Aorta (tissue), 5 donors: Measurements from ENCODE around the gene ETFB. TPM values are rescaled to one million over a fixed set of nuclear protein-coding genes. Genes with fewer than 3 reads are reported as not detected.
A peak's percentile ranks its signal among the peaks of the same experiment; 100 is the strongest.

Experiments
- ATAC-seq: fragments of 200-7000 bp; cut with Tn5 transposase; one replicate; pipeline ENCODE4 v1.9.1; 2022; ENCODE audit warnings: moderate library complexity; ENCODE audit not compliant: low FRiP score
- DNase-seq, 2 donors: peaks; one replicate each; pipeline ENCODE4 v3.0.0-alpha.2; 2020
- H3K27ac ChIP-seq, 2 donors: one replicate each; pipeline ENCODE4 v1.5.1; 2013; ENCODE audit warnings: low read length in 2 of 2, mild to moderate bottlenecking in 2 of 2, moderate library complexity in 2 of 2, control low read depth in 1 of 2, inconsistent platforms in 1 of 2, low read depth in 1 of 2
- H3K27me3 ChIP-seq, 2 donors: one replicate each; pipeline ENCODE4 v1.6.1; 2013; ENCODE audit warnings: control low read depth in 1 of 2, low read length in 1 of 2, mild to moderate bottlenecking in 1 of 2, moderate library complexity in 1 of 2; ENCODE audit not compliant: insufficient read depth in 2 of 2, control insufficient read depth in 1 of 2
- H3K36me3 ChIP-seq, 2 donors: one replicate each; pipeline ENCODE4 v1.6.1; 2013; ENCODE audit warnings: control low read depth in 1 of 2, low read length in 1 of 2, mild to moderate bottlenecking in 1 of 2; ENCODE audit not compliant: insufficient read depth in 2 of 2, control insufficient read depth in 1 of 2
- H3K4me1 ChIP-seq, 2 donors: one replicate each; pipeline ENCODE4 v1.6.1; 2013; ENCODE audit warnings: low read length in 2 of 2, control low read depth in 1 of 2, mild to moderate bottlenecking in 1 of 2, moderate library complexity in 1 of 2; ENCODE audit not compliant: insufficient read depth in 2 of 2, control insufficient read depth in 1 of 2
- H3K4me3 ChIP-seq, 2 donors: one replicate each; pipeline ENCODE4 v1.5.1; 2013; ENCODE audit warnings: low read length in 2 of 2, control low read depth in 1 of 2, mild to moderate bottlenecking in 1 of 2
- H3K9me3 ChIP-seq: one replicate; pipeline ENCODE4 v1.6.1; 2013; ENCODE audit warnings: mild to moderate bottlenecking, low read length; ENCODE audit not compliant: control insufficient read depth
- WGBS, 2 donors: extraction: QIAGEN DNeasy Blood & Tissue Kit; methylation state at CpG; one replicate each; pipeline ENCODE4 v1.1.7; 2013; 5-methylcytosine and 5-hydroxymethylcytosine counted together
- intact Hi-C, 2 donors: fragments of 100-400 bp; cut with DNase I; formaldehyde crosslinking; loops; one replicate each; pipeline versions ENCODE4 v1.14.2 to v1.15.0; 2022
- polyA plus RNA-seq, 2 donors: library from polyadenylated mRNA; stranded (reverse); fragments of 200-250 nt; gene quantifications; one replicate each; pipeline ENCODE4 v1.2.3, GENCODE V29; 2013
- total RNA-seq, 2 donors: library from RNA; stranded (reverse); fragmentation: NEBNext Ultra II Directional; extraction: Animal tissue kit (Norgen Biotek cat#: 25700); gene quantifications; one replicate each; pipeline ENCODE4 v1.2.1, GENCODE V29; 2021
- donor health status: healthy with polysubstance abuse.
- donor health status: Bipolar disorder and iron deficiency.
- donor health status: DM: no; HTN: no; CAD: no.
- donor health status: DM: no; HTN: no; CAD: no.
- donor health status: DM: yes; HTN: yes; CAD: no.

Gene ETFB
- total and polyA plus RNA-seq, 4 donors: 41.5 to 110 (median 73.4) TPM

- ATAC-seq: no peak
Observed at GRCh38 chr19:51359294-51359693, 6.9 kb downstream of the ETFB start.

GRCh38 chr19:51357952-51358351, 8.2 kb downstream of the ETFB start:
- WGBS, 2 donors: 80 to 84% methylated on average over 7 of the region's 7 CpGs
- H3K4me1 ChIP-seq: no peaks in the 10 kb centered on the region
- H3K9me3 ChIP-seq: no peaks in the 10 kb centered on the region
- no peak overlapping the region for H3K4me3 ChIP-seq
- H3K27me3 ChIP-seq: no peaks in the 10 kb centered on the region
- no peak overlapping the region for H3K27ac ChIP-seq
- DNase-seq (no peak), ATAC-seq (no peak)
- intact Hi-C loops: no loop called here
- no peaks in the 10 kb centered on the region for H3K36me3 ChIP-seq

More at GRCh38 chr19:51359294-51359693, 6.9 kb downstream of the ETFB start:
- Histone ChIP-seq H3K4me3 (no peak overlapping the region), H3K4me1 (no peaks in the 10 kb centered on the region), H3K36me3 (no peaks in the 10 kb centered on the region), H3K27me3 (no peaks in the 10 kb centered on the region), H3K9me3 (no peaks in the 10 kb centered on the region), H3K27ac (no peak overlapping the region)
- 90 to 96% methylated on average over 4 of the region's 4 CpGs for WGBS, 2 donors
- intact Hi-C loops: no loop called here
- no peak for DNase-seq

GRCh38 chr19:51356159-51356801, 9.9 kb downstream of the ETFB start:
- H3K4me3 ChIP-seq: no peak overlapping the region
- DNase-seq (peak in 1 of 2 donors; percentile 25), ATAC-seq (no peak)
- WGBS, 2 donors: 91 to 94% methylated on average over 10 of the region's 10 CpGs
- no peaks in the 10 kb centered on the region for H3K27me3 ChIP-seq
- no peak overlapping the region for H3K27ac ChIP-seq
- H3K4me1 ChIP-seq: no peaks in the 10 kb centered on the region
- no peaks in the 10 kb centered on the region for H3K9me3 ChIP-seq
- intact Hi-C loops: no loop called here
- H3K36me3 ChIP-seq: no peaks in the 10 kb centered on the region

- Histone ChIP-seq H3K36me3 (no peaks in the 10 kb centered on the region), H3K4me1 (no peaks in the 10 kb centered on the region), H3K9me3 (no peaks in the 10 kb centered on the region), H3K27ac (no peak overlapping the region), H3K4me3 (no peak overlapping the region), H3K27me3 (no peaks in the 10 kb centered on the region)
- WGBS, 2 donors: 46 to 48% methylated on average over 8 of the region's 8 CpGs
- intact Hi-C loops: no loop called here
- ATAC-seq (no peak), DNase-seq (no peak)
Observed at GRCh38 chr19:51354742-51355148, 11.4 kb downstream of the ETFB start.

- Histone ChIP-seq H3K4me3 (no peak overlapping the region), H3K4me1 (no peaks in the 10 kb centered on the region), H3K27me3 (no peaks in the 10 kb centered on the region), H3K9me3 (no peaks in the 10 kb centered on the region), H3K27ac (no peak overlapping the region), H3K36me3 (no peaks in the 10 kb centered on the region)
- intact Hi-C loops: no loop called here
- DNase-seq (no peak), ATAC-seq (no peak)
- WGBS, 2 donors: 62 to 65% methylated on average over 12 of the region's 12 CpGs
Observed at GRCh38 chr19:51354103-51354741, 12.0 kb downstream of the ETFB start.

- Histone ChIP-seq H3K4me3 (no peak overlapping the region), H3K27ac (no peak overlapping the region), H3K4me1 (no peaks in the 10 kb centered on the region), H3K36me3 (no peaks in the 10 kb centered on the region), H3K9me3 (no peaks in the 10 kb centered on the region), H3K27me3 (no peaks in the 10 kb centered on the region)
- no peak for ATAC-seq
- intact Hi-C loops: no loop called here
- WGBS, 2 donors: 94 to 96% methylated on average over 16 of the region's 16 CpGs
- DNase-seq: no peak
Observed at GRCh38 chr19:51352783-51353360, 13.3 kb downstream of the ETFB start.

- WGBS, 2 donors: 95 to 96% methylated on average over 11 of the region's 11 CpGs
- intact Hi-C loops: no loop called here
Observed at GRCh38 chr19:51351266-51351990, 14.8 kb downstream of the ETFB start.

GRCh38 chr19:51347209-51347928, 18.8 kb downstream of the ETFB start:
- Histone ChIP-seq H3K27me3 (no peaks in the 10 kb centered on the region), H3K9me3 (no peaks in the 10 kb centered on the region), H3K4me3 (no peak overlapping the region), H3K4me1 (no peaks in the 10 kb centered on the region), H3K36me3 (peaks cover 0 to 3% of the 10 kb centered on the region in 2 donors), H3K27ac (no peak overlapping the region)
- ATAC-seq (no peak), DNase-seq (no peak)
- intact Hi-C loops: no loop called here
- WGBS, 2 donors: 84 to 87% methylated on average over 10 of the region's 10 CpGs

More at GRCh38 chr19:51351266-51351990, 14.8 kb downstream of the ETFB start:
- peaks cover 0 to 2% of the 10 kb centered on the region in 2 donors for H3K36me3 ChIP-seq
- no peak overlapping the region for H3K4me3 ChIP-seq
- no peak for DNase-seq
- no peaks in the 10 kb centered on the region for H3K4me1 ChIP-seq
- H3K27me3 ChIP-seq: no peaks in the 10 kb centered on the region
- no peak for ATAC-seq
- no peaks in the 10 kb centered on the region for H3K9me3 ChIP-seq
- H3K27ac ChIP-seq: no peak overlapping the region
